ENCODE measurements around the gene ACTN1.

ACTN1 gene

DNA sequence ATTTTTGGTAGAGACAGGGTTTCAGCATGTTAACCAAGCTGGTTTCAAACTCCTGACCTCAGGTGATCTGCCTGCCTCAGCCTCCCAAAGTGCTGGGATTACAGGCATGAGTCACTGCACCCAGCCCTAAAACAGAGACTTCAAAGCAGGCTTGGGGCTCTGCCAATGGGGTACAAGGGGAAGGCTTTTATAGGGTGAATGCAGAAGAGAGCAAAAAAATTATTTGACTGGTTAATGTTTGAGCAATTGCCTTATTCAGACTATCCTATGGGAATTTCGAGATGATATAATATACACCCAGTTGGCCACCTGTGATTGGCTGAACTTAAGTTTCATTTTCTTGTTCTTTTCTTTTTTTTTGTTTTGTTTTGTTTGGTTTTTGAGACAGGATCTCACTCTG is 31.5 kb upstream of the ACTN1 start:
- H3K79me1 ChIP-seq (ENCODE audit: low read length), result peaks cover 3% of the 10 kb centered on the region
- no CpG with 5 or more reads among the region's 1 CpG for WGBS (ENCODE audit: extremely low coverage, insufficient coverage, insufficient read length)

GRCh38 chr14:69008421-69008884 is 29.4 kb upstream of the ACTN1 start:
- H4K91ac ChIP-seq (ENCODE audit: low read depth, low read length), result no peak overlapping the region
- peaks cover 4% of the 10 kb centered on the region for H3K79me1 ChIP-seq (ENCODE audit: low read length)
- no CpG with 5 or more reads among the region's 1 CpG for WGBS (ENCODE audit: extremely low coverage, insufficient coverage, insufficient read length)
- no peak overlapping the region for H2AK5ac ChIP-seq (ENCODE audit: low read length)
- H3K14ac ChIP-seq (ENCODE audit: low read length), result no peak overlapping the region
- no peak overlapping the region for H3K18ac ChIP-seq (ENCODE audit: low read length)
- H2BK120ac ChIP-seq (ENCODE audit: insufficient read depth, low read length, poor library complexity), result no peak overlapping the region
- no peaks in the 10 kb centered on the region for H3K79me2 ChIP-seq (ENCODE audit: control insufficient read depth, insufficient read depth, low read length, poor library complexity)
- peaks cover 12 to 19% of the 10 kb centered on the region in 2 experiments for H3K4me1 ChIP-seq (ENCODE audit: control insufficient read depth in 1 of 2, insufficient read depth in 2 of 2, low read length in 2 of 2)
- H4K8ac ChIP-seq (ENCODE audit: low read depth, low read length), result no peak overlapping the region
- H3K27me3 ChIP-seq (ENCODE audit: insufficient read depth, low read length), result no peaks in the 10 kb centered on the region
- no peak overlapping the region for H3K23ac ChIP-seq (ENCODE audit: low read length)
- no peak overlapping the region for H3K27ac ChIP-seq (ENCODE audit: low read depth, low read length)
- no peaks in the 10 kb centered on the region for H3K9me3 ChIP-seq (ENCODE audit: insufficient read depth, low read depth, low read length)
- no peak overlapping the region for H3K4me2 ChIP-seq (ENCODE audit: low read length)
- H3K4me3 ChIP-seq (ENCODE audit: low read depth, low read length), result no peak overlapping the region
- H2BK12ac ChIP-seq (ENCODE audit: low read length), result peak overlapping the region; percentile 27
- no peak overlapping the region for H4K12ac ChIP-seq (ENCODE audit: low read depth, low read length)
- no peak for DNase-seq
- no peaks in the 10 kb centered on the region for H3K36me3 ChIP-seq (ENCODE audit: control insufficient read depth in 1 of 2, insufficient read depth in 2 of 2, low read length in 2 of 2)
- H3K4ac ChIP-seq (ENCODE audit: low read depth, low read length), result no peak overlapping the region
- H2AFZ ChIP-seq (ENCODE audit: insufficient read depth, low read length, poor library complexity), result no peak overlapping the region
- no peak overlapping the region for H2BK5ac ChIP-seq (ENCODE audit: low read depth, low read length, poor library complexity)
- no peak overlapping the region for H3K9ac ChIP-seq (ENCODE audit: low read length)

More for the DNA sequence above, 31.5 kb upstream of the ACTN1 start:
- no peak overlapping the region for H3K27ac ChIP-seq (ENCODE audit: low read depth, low read length)
- no peak overlapping the region for H3K14ac ChIP-seq (ENCODE audit: low read length)
- no peak overlapping the region for H3K18ac ChIP-seq (ENCODE audit: low read length)
- H4K12ac ChIP-seq (ENCODE audit: low read depth, low read length), result no peak overlapping the region
- no peaks in the 10 kb centered on the region for H3K36me3 ChIP-seq (ENCODE audit: control insufficient read depth in 1 of 2, insufficient read depth in 2 of 2, low read length in 2 of 2)
- H3K23ac ChIP-seq (ENCODE audit: low read length), result no peak overlapping the region
- no peak overlapping the region for H3K4me2 ChIP-seq (ENCODE audit: low read length)
- H2BK5ac ChIP-seq (ENCODE audit: low read depth, low read length, poor library complexity), result no peak overlapping the region
- no peaks in the 10 kb centered on the region for H3K79me2 ChIP-seq (ENCODE audit: control insufficient read depth, insufficient read depth, low read length, poor library complexity)
- no peak overlapping the region for H2BK12ac ChIP-seq (ENCODE audit: low read length)
- H3K4me3 ChIP-seq (ENCODE audit: low read depth, low read length), result no peak overlapping the region
- H4K8ac ChIP-seq (ENCODE audit: low read depth, low read length), result no peak overlapping the region
- H4K91ac ChIP-seq (ENCODE audit: low read depth, low read length), result no peak overlapping the region
- H3K9ac ChIP-seq (ENCODE audit: low read length), result no peak overlapping the region
- DNase-seq, result no peak
- no peak overlapping the region for H3K4ac ChIP-seq (ENCODE audit: low read depth, low read length)
- no peak overlapping the region for H2AFZ ChIP-seq (ENCODE audit: insufficient read depth, low read length, poor library complexity)
- no peaks in the 10 kb centered on the region for H3K9me3 ChIP-seq (ENCODE audit: insufficient read depth, low read depth, low read length)
- H3K27me3 ChIP-seq (ENCODE audit: insufficient read depth, low read length), result no peaks in the 10 kb centered on the region
- peaks cover 2 to 6% of the 10 kb centered on the region in 2 experiments for H3K4me1 ChIP-seq (ENCODE audit: control insufficient read depth in 1 of 2, insufficient read depth in 2 of 2, low read length in 2 of 2)
- no peak overlapping the region for H2BK120ac ChIP-seq (ENCODE audit: insufficient read depth, low read length, poor library complexity)
- H2AK5ac ChIP-seq (ENCODE audit: low read length), result no peak overlapping the region

GRCh38 chr14:69006346-69006745 is 27.2 kb upstream of the ACTN1 start:
- Histone ChIP-seq H3K4me1 (ENCODE audit: control insufficient read depth in 1 of 2, insufficient read depth in 2 of 2, low read length in 2 of 2) (peaks cover 16 to 25% of the 10 kb centered on the region in 2 experiments), H2BK12ac (ENCODE audit: low read length) (peak overlapping the region; percentile 34), H4K91ac (ENCODE audit: low read depth, low read length) (no peak overlapping the region), H3K23ac (ENCODE audit: low read length) (no peak overlapping the region), H2BK120ac (ENCODE audit: insufficient read depth, low read length, poor library complexity) (no peak overlapping the region), H3K9me3 (ENCODE audit: insufficient read depth, low read depth, low read length) (no peaks in the 10 kb centered on the region), H3K79me2 (ENCODE audit: control insufficient read depth, insufficient read depth, low read length, poor library complexity) (no peaks in the 10 kb centered on the region), H3K27me3 (ENCODE audit: insufficient read depth, low read length) (no peaks in the 10 kb centered on the region), H3K27ac (ENCODE audit: low read depth, low read length) (no peak overlapping the region), H3K36me3 (ENCODE audit: control insufficient read depth in 1 of 2, insufficient read depth in 2 of 2, low read length in 2 of 2) (no peaks in the 10 kb centered on the region), H4K8ac (ENCODE audit: low read depth, low read length) (no peak overlapping the region), H3K9ac (ENCODE audit: low read length) (no peak overlapping the region), H3K14ac (ENCODE audit: low read length) (no peak overlapping the region), H3K4me2 (ENCODE audit: low read length) (no peak overlapping the region), H3K79me1 (ENCODE audit: low read length) (peaks cover 6% of the 10 kb centered on the region), H3K18ac (ENCODE audit: low read length) (no peak overlapping the region), H4K12ac (ENCODE audit: low read depth, low read length) (no peak overlapping the region), H3K4ac (ENCODE audit: low read depth, low read length) (no peak overlapping the region), H2AK5ac (ENCODE audit: low read length) (no peak overlapping the region), H2BK5ac (ENCODE audit: low read depth, low read length, poor library complexity) (no peak overlapping the region), H2AFZ (ENCODE audit: insufficient read depth, low read length, poor library complexity) (no peak overlapping the region), H3K4me3 (ENCODE audit: low read depth, low read length) (no peak overlapping the region)
- no CpG with 5 or more reads among the region's 5 CpGs for WGBS (ENCODE audit: extremely low coverage, insufficient coverage, insufficient read length)
- DNase-seq, result no peak

GRCh38 chr14:69005432-69006148 is 26.5 kb upstream of the ACTN1 start:
- Histone ChIP-seq H3K23ac (ENCODE audit: low read length) (no peak overlapping the region), H3K4me3 (ENCODE audit: low read depth, low read length) (no peak overlapping the region), H4K8ac (ENCODE audit: low read depth, low read length) (no peak overlapping the region), H3K9ac (ENCODE audit: low read length) (no peak overlapping the region), H2BK120ac (ENCODE audit: insufficient read depth, low read length, poor library complexity) (no peak overlapping the region), H3K9me3 (ENCODE audit: insufficient read depth, low read depth, low read length) (no peaks in the 10 kb centered on the region), H3K27me3 (ENCODE audit: insufficient read depth, low read length) (no peaks in the 10 kb centered on the region), H3K14ac (ENCODE audit: low read length) (no peak overlapping the region), H2BK12ac (ENCODE audit: low read length) (no peak overlapping the region), H3K4ac (ENCODE audit: low read depth, low read length) (no peak overlapping the region), H3K4me2 (ENCODE audit: low read length) (no peak overlapping the region), H2BK5ac (ENCODE audit: low read depth, low read length, poor library complexity) (no peak overlapping the region), H3K36me3 (ENCODE audit: control insufficient read depth in 1 of 2, insufficient read depth in 2 of 2, low read length in 2 of 2) (no peaks in the 10 kb centered on the region), H4K91ac (ENCODE audit: low read depth, low read length) (no peak overlapping the region), H2AFZ (ENCODE audit: insufficient read depth, low read length, poor library complexity) (no peak overlapping the region), H3K79me1 (ENCODE audit: low read length) (peaks cover 6% of the 10 kb centered on the region), H3K18ac (ENCODE audit: low read length) (no peak overlapping the region), H4K12ac (ENCODE audit: low read depth, low read length) (no peak overlapping the region), H3K79me2 (ENCODE audit: control insufficient read depth, insufficient read depth, low read length, poor library complexity) (no peaks in the 10 kb centered on the region), H3K27ac (ENCODE audit: low read depth, low read length) (no peak overlapping the region), H2AK5ac (ENCODE audit: low read length) (no peak overlapping the region), H3K4me1 (ENCODE audit: control insufficient read depth in 1 of 2, insufficient read depth in 2 of 2, low read length in 2 of 2) (peaks cover 20 to 30% of the 10 kb centered on the region in 2 experiments)
- peak; percentile 43 to 57 for DNase-seq
- WGBS (ENCODE audit: extremely low coverage, insufficient coverage, insufficient read length), result no CpG with 5 or more reads among the region's 11 CpGs
